SW480 (cell line): ENCODE data around the gene CAMTA1.
"Not testable (repeated sequence)": the region's sequence is repeated elsewhere in the genome, so short reads cannot be mapped to it uniquely, and the experiment has no call there.

Experiments
- DNase-seq: peaks from one replicate; pipeline ENCODE4 v3.0.0-alpha.2; 2016; ENCODE audit warnings: low spot score

CAMTA1 gene

DNA sequence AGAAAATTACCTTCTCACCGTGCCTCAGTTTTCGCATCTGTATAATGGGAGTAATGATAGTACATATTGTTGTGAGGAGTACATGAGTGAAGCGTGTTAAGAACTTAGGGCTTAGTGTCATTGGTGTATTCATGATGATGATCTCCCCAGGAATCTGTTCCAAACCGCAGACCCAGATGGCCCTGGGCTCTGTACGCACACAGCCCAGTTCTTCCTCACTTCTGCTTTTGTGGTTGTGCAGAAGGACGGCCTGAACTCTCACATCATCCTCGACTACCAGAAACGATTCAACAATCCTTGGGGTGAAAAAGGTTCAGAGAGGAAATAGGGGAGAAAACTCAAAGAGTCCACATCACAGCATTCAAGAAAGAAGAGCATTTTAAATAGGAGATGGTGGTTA is 323.0 kb downstream of the CAMTA1 start:
- no peak for DNase-seq

- DNase-seq, result no peak
Observed at GRCh38 chr1:7109901-7110300, 324.6 kb downstream of the CAMTA1 start.

DNA sequence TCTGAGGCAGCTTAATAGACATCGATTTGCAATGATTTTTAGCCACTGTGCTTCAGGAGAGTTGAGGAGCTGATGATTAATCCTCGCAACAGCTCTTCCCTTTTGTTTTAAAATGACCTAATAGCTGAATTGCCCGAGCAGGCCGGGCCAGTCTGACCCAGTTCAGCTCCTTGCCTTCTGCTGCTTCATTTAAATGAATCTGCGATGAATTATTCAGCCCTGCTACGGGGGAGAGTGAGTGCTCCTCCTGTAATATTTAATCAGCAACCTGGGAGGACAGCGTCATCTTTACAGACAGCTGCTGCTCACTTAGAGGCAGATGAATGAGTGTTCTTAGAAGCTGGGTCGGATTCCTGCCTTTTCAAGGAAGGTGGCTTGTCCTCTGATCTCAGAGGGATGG is 325.1 kb downstream of the CAMTA1 start:
- no peak for DNase-seq

DNA sequence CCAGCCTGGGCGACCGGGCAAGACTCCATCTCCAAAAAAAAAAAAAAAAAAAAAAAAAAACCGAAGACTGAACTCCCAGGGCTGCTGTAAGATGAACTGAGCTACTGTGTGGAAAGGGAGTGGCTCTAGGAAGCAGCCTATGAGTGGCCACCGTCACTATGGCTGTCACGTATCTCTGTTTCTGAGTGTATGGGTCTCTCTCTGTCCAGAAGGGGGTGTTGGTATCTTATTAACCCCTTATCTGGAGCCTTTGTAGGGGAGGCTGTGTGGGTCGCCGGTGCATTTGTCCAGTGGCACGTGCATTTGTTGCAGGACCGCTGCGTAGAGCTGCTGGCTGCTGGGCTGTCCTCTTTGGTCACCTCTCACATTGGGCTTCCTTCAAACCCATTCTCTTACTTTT is 326.6 kb downstream of the CAMTA1 start:
- no peak for DNase-seq

DNA sequence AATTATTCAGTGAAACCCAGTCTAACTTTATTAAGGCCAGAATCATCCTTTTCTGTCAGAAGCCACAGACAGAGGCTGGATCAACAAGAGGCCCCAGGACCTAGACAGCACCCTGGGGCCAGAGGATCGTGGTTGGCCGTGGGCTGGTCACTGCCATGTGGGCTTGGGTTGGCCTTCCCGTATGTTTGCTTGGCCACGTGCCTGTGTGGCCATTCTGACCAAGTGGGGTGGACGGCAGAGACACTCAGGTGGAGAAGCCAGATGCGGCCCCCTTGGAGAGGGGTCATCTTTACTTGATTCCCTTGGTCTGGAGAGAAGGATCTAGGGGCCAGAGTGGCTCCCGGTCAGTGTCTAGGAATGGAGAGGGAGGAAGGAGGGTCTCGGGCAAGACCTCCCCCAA is 327.9 kb downstream of the CAMTA1 start:
- no peak for DNase-seq

DNA sequence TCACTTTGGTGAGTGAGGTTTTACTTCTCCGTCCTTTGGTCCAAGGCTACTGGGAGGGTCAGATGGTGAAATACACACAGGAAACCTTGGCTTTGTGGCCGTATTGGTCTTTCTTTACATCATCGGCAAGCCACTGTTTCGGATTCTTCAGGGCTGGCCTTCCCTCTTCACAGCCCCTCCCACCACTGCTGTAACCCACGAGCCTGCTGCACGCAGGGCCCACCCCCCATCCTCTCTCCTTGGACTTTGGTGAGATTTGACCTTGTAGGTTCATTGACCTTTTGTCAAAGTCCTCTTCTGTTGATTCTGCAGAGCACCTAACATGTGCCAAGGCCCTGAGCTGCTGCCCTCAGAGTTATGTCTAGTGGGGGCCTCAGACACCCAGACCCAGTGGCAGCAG is 328.6 kb downstream of the CAMTA1 start:
- no peak for DNase-seq

DNA sequence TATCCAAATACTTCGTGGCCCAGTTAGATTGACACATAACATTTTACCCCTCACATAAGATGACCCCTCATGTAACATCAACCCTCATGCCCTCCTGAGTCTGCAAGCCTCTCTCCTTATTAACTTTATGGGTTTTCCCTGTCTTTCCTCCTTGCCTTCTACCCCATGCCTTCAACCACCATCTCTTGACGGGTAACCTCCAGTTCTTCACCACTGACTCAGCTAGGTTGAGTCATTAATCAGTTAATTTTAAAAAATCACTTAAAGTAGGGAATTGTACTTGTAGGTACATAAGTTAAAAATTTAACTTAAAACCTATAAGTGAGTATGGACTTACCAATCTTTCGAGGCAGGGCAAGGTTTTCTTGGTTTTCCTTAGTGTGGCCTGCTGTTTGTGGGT is 330.7 kb downstream of the CAMTA1 start:
- no peak for DNase-seq

DNA sequence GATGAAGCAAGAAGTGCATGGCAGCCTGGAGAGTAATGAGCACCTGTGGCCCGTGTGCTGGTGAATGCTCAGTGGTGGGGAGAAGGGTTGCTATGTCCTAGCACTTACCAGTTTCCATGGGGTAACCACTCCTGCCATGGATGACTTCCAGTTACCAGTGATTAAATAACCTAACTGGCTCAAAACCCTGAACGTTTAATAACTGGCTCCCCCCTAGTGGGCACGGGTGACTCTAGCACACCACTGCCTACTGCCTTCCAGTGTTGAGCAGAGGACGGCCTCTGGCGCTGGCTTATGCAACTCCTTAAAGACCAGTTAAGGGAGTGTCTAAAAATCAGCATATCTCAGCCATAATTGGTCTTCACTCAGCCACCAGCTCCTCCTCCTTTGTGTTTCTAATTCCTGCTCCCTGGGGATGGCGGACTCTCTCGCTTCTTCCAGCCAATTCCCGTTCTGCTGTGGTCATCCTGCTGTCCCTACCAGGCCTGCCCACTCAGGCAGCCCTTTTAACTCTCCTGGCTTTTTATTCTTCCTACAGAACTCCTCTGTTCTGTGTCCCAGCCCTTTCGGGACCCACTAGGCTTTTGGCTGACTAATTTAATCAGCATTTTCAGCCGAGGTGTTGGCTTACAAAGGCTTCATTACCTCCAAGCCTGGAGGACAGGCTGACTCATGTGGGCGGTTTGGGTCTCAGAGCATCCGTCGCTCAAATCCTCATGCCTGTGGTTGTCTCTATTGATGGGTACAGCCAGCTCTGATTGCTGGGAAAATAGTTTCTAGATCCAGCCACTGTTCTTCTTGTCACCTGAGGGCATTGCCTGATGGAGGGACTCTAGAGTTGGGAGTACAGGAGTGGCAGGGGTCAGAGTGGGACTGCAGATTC is 332.4 kb downstream of the CAMTA1 start:
- peak; percentile 89 for DNase-seq

DNA sequence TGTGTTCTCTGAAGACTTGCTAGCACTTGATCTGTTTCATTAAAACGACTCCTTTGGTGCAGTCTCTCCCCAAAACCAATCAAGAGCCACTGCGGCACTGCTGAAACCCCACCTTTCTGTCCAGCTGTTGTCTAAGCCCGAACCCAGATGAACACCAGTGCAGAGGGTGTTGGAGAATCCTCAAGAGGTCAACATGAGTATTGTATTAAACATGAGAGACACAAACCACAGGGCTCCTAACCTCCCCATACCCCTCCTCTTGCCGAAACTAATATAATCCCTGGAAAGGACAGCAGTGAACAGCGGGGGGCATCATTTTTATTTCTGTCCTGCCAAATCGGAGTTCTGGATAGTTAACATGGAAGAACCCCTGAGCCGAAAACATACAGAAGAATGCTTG is 333.9 kb downstream of the CAMTA1 start:
- no peak for DNase-seq

- no peak for DNase-seq
Observed at GRCh38 chr1:7120863-7121621, 335.8 kb downstream of the CAMTA1 start.

GRCh38 chr1:7121622-7121988 is 336.4 kb downstream of the CAMTA1 start:
- DNase-seq, result no peak

DNA sequence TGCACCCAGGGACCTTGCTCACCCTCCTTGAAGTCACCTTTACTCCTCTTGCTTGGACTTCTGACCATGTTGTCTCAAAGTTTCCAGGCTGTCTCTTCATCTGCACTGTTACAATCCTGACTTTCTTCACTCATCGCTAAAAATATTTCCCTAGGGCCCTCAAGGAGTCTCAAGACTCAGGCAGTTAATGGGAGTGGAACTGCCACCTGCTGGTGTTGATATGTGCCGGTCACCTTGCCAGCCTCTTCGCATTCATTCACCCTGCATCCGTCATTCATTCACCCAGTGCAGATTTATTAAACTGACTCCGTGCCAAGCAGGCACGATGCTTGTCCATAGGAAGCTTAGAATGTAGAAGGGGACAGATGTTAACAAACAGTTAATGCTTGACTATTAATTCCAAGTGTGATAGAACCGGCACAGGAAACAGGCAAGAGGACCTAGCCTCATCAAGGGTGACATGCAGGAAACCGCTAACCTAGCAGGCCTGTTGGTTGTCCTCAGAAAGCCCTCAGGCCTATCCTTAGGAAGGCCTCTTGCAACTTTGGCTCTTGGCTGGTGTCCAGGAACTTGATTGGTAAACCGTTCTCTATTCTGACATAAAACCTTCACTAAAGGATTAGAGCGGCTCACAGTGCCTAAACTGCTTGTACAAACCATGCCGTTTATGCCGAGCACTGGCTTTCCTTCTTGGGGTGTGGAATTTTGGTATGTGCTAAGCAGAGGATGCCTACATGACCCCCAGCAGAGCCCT is 342.2 kb downstream of the CAMTA1 start:
- DNase-seq, result no peak

GRCh38 chr1:7128293-7128692 is 343.0 kb downstream of the CAMTA1 start:
- no peak for DNase-seq

DNA sequence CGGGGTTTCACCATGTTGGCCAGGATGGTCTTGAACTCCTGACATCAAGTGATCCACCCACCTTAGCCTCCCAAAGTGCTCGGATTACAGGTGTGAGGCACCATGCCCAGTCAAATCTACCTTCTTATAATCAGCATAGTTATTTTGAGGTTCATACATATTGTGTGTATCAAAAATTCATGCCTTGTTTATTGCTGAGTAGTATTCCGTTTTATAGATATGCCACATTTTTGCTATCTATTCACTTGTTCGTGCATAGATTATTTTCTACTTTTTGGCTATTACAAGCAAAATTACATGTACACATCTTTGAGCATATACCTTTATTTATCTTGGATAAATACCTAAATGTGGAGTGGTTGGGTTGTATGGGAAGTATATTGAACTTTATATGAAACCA is 344.9 kb downstream of the CAMTA1 start:
- no peak for DNase-seq

DNA sequence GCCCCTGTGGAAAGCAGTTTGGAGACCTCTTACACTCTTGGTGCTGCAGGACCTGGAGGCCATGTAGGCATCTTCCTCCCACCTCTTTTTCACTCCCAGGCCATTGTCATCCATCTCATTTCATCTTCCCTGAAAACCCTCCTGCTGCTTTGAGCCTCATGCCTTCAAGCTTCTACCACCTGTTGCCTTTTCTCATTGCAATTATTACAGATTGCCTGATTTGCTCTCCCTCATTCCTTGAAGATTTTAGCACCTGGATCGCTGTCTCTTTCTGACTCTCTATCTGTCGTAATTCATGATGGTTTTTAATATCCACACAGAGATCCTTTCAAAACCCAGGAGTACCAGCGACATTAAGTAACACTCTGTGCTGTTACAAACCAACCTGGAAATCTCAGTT is 350.2 kb downstream of the CAMTA1 start:
- DNase-seq, result no peak

DNA sequence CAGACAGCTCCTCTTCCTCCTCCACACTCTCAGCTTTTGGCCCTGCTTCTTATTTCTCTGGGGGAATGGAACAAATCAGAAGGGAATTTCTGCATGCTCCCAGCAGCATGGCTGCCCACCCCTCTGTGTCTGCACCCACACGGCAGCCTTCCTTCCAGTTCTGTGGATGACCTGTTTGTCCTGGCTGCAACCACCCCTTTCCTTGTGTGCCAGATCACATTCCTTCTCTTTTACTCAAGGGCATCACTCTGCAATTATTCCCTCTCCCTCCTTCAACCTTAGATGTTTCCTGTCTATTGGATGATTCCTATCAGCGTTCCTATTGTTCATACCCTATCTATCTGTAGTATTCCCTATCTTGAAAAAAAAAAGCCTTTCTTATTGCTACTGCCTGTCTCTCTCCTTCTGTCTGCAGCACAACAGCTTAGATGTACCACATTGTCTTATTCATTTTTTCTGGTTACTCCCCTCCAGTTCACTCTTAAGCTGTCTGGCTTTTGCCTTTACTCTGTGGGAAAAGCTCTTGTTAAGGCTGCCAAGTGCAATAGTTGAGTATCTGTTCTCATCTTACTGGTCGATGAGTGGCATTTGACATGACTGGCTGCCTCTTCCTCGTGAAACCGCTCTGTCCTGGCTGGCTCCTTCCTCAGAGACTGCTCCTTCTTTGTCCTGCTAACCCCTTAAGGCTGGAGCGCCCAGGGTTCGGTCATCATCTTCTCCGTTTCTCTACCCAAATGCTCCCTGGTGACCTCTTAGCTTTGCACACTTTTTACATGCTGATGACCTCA is 351.1 kb downstream of the CAMTA1 start:
- DNase-seq, result no peak

DNA sequence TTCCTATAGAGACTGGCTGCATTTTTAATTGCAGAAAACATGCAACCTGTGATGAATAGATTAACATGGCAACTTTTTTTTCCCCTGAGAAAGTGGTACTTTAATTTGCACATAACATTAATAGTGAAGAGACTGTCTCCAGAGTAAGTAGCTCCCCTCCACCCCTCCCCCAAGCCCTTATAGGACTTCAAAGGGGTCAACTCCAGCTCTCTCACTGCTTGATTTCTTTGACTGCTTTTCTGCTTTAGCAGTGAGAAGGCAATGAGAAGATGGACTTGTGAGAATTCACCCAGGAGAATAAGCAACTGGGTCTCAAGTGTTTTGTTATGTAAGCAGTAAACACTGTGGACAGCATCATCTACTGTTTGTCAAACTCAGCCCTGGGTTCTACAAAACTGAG is 355.0 kb downstream of the CAMTA1 start:
- DNase-seq, result no peak

- DNase-seq, result no peak
Observed at GRCh38 chr1:7145947-7146346, 360.7 kb downstream of the CAMTA1 start.

GRCh38 chr1:7146710-7147109 is 361.5 kb downstream of the CAMTA1 start:
- DNase-seq, result no peak

GRCh38 chr1:7147581-7148282 is 362.5 kb downstream of the CAMTA1 start:
- not testable (repeated sequence) for DNase-seq

DNA sequence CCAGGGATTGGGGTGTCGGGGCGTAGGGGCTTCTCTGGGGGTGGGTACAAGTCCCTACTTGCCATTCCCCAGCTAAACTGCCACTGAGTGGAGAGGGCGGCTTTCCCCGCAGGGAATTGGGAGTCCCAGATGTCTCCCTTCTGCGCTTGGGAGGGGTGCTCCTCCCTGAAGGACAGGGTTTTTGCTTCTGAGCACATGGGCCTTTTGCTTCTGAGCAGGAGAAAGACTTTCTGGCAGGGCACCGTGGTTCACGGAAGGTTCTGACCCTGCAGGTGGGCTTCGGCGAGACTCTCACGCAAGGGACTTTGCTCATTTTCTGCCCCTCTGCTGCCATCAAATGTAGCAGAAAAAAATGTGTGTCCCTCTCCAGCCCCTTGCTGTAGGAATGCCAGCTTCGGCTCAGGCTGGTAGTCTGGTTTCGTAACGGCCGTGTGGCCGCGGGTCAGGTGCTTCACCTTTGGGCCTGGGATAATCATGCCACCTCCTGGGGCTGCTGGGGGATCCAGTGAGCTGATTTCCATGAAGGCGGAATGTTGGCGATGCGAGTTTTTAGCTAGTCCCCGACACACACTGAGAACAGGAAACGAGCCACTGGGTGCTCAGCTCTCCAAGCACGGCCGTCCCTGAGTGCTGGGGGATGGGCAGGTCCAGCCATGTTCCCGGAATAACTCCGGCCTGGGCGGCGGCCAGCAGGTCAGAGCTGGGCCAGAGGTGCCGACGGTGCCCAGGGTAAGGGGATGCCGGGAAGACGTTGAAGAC is 364.0 kb downstream of the CAMTA1 start:
- DNase-seq, result no peak
